Loucy (cell line): Measurements from ENCODE around the gene CAMK1D.

Experiments used
- H2AFZ ChIP-seq: fragments of 200-600 bp; sonication (generic); 2 replicates; pipeline ENCODE4 v1.6.0; 2016; ENCODE audit warnings: antibody characterized with exemption, mild to moderate bottlenecking, low read length, moderate library complexity
- H3F3A ChIP-seq: fragments of 200-600 bp; 2 replicates; pipeline ENCODE4 v1.6.0; 2016; ENCODE audit warnings: antibody characterized with exemption, low read depth, mild to moderate bottlenecking
- H3K27me3 ChIP-seq: fragments of 200-600 bp; sonication (generic); 2 replicates; pipeline ENCODE4 v1.6.1; 2014; ENCODE audit warnings: low read length, mild to moderate bottlenecking; ENCODE audit not compliant: insufficient read depth, poor library complexity, severe bottlenecking
- H3K36me3 ChIP-seq: fragments of 200-600 bp; sonication (generic); 2 replicates; pipeline ENCODE4 v1.6.1; 2016; ENCODE audit warnings: low read length; ENCODE audit not compliant: insufficient read depth
- H3K4me1 ChIP-seq: fragments of 200-600 bp; sonication (generic); 2 replicates; pipeline ENCODE4 v1.5.1; 2014; ENCODE audit warnings: low read length, mild to moderate bottlenecking; ENCODE audit not compliant: insufficient read depth, poor library complexity, severe bottlenecking
- H3K4me2 ChIP-seq: fragments of 200-600 bp; sonication (generic); 2 replicates; pipeline ENCODE4 v1.6.0; 2014; ENCODE audit warnings: antibody characterized with exemption, low read length, low read depth, mild to moderate bottlenecking; ENCODE audit not compliant: poor library complexity, severe bottlenecking
- H3K4me3 ChIP-seq: fragments of 200-600 bp; sonication (generic); 2 replicates; pipeline ENCODE4 v1.5.1; 2014; ENCODE audit warnings: low read length, mild to moderate bottlenecking, mixed read lengths; ENCODE audit not compliant: poor library complexity, severe bottlenecking
- H3K79me2 ChIP-seq: fragments of 200-600 bp; sonication (generic); 2 replicates; pipeline ENCODE4 v1.6.1; 2014; ENCODE audit warnings: low read length; ENCODE audit not compliant: insufficient read depth
- H3K9ac ChIP-seq: fragments of 200-600 bp; sonication (generic); 2 replicates; pipeline ENCODE4 v1.6.0; 2014; ENCODE audit warnings: mild to moderate bottlenecking, low read depth, low read length, moderate library complexity; ENCODE audit not compliant: poor library complexity, severe bottlenecking
- H3K9me2 ChIP-seq: fragments of 200-600 bp; sonication (generic); replicated peaks from 2 replicates; pipeline ENCODE4 v1.6.1; 2016; ENCODE audit warnings: low read depth, low read length, mixed read lengths
- H3K9me3 ChIP-seq: fragments of 200-600 bp; sonication (generic); 2 replicates; pipeline ENCODE4 v1.6.1; 2014; ENCODE audit warnings: mild to moderate bottlenecking, antibody characterized with exemption, low read length, low read depth; ENCODE audit not compliant: insufficient read depth
- H4K20me1 ChIP-seq: fragments of 200-600 bp; sonication (generic); 2 replicates; pipeline ENCODE4 v1.6.0; 2014; ENCODE audit warnings: antibody characterized with exemption, low read length, mild to moderate bottlenecking; ENCODE audit not compliant: insufficient read depth, poor library complexity, severe bottlenecking
- CTCF ChIP-seq: fragments of 200-600 bp; sonication (generic); conservative IDR thresholded peaks from 2 replicates; pipeline ENCODE4 v1.5.1; 2014; ENCODE audit warnings: mild to moderate bottlenecking, antibody characterized with exemption, low read length
- EZH2phosphoT487 ChIP-seq: fragments of 200-600 bp; IDR thresholded peaks from 2 replicates; pipeline ENCODE4 v1.6.1; 2018; ENCODE audit warnings: antibody characterized with exemption, mild to moderate bottlenecking, moderate library complexity, borderline replicate concordance

Gene CAMK1D

GRCh38 chr10:12838995-12839927, 489.9 kb downstream of the CAMK1D start:
- Histone ChIP-seq H3F3A (no peaks in the 10 kb centered on the region), H3K9ac (no peak overlapping the region), H3K4me1 (no peaks in the 10 kb centered on the region), H3K4me3 (no peak overlapping the region), H3K27me3 (no peaks in the 10 kb centered on the region), H3K9me2 (no peaks in the 10 kb centered on the region), H4K20me1 (no peaks in the 10 kb centered on the region), H3K36me3 (no peaks in the 10 kb centered on the region), H3K79me2 (no peaks in the 10 kb centered on the region), H3K9me3 (no peaks in the 10 kb centered on the region), H3K4me2 (no peak overlapping the region), H2AFZ (no peak overlapping the region)
- TF ChIP-seq CTCF: no peak
- TF ChIP-seq EZH2phosphoT487: no peak

DNA sequence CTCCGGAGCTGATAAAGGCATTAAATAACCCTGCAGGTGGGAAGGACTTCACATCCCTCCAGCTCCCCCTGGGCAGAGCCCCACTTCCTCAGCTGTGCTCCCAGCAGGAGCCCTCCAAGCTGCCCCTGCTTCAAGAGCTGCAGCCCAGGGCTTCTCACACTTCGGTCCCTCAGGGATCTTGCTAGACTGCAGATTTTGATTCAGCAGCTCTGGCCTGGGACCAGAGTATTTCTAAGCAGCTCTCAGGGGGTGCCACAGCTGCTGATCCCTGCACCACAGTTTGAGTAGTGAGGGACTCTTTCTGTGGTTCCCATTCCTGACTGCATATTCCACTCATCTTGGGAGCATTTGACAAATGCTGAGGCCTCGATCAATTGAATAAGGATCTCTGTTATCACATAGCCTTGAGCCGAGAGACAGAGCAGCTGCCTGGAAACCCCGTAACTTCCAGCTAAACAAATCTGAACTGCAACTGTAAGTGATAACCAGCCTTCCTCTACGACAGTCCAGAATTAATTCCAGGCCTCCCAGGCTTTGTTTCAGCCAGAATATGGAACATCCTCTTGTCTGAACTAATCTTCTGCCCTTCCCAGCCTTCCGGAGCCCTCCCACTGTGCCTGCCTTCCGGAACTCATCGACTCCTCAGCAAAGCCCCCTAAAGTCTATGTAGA, 490.7 kb downstream of the CAMK1D start:
- no peaks in the 10 kb centered on the region for H4K20me1 ChIP-seq
- no peaks in the 10 kb centered on the region for H3K4me1 ChIP-seq

GRCh38 chr10:12841426-12841825, 492.1 kb downstream of the CAMK1D start:
- H3K4me2 ChIP-seq: no peak overlapping the region
- H3K27me3 ChIP-seq: no peaks in the 10 kb centered on the region
- H3K9ac ChIP-seq: no peak overlapping the region
- no peaks in the 10 kb centered on the region for H4K20me1 ChIP-seq
- H3K4me1 ChIP-seq: no peaks in the 10 kb centered on the region
- H3K4me3 ChIP-seq: no peak overlapping the region
- H3K36me3 ChIP-seq: no peaks in the 10 kb centered on the region
- no peak for TF ChIP-seq CTCF
- no peak for TF ChIP-seq EZH2phosphoT487
- no peaks in the 10 kb centered on the region for H3F3A ChIP-seq
- no peak overlapping the region for H2AFZ ChIP-seq
- H3K9me2 ChIP-seq: no peaks in the 10 kb centered on the region
- no peaks in the 10 kb centered on the region for H3K79me2 ChIP-seq
- H3K9me3 ChIP-seq: no peaks in the 10 kb centered on the region

More for the DNA sequence above, 490.7 kb downstream of the CAMK1D start:
- no peaks in the 10 kb centered on the region for H3K9me3 ChIP-seq
- H3K27me3 ChIP-seq: no peaks in the 10 kb centered on the region
- H3K36me3 ChIP-seq: no peaks in the 10 kb centered on the region
- no peak overlapping the region for H3K4me2 ChIP-seq
- no peaks in the 10 kb centered on the region for H3K9me2 ChIP-seq
- no peak overlapping the region for H3K9ac ChIP-seq
- TF ChIP-seq CTCF (no peak), EZH2phosphoT487 (no peak)
- no peak overlapping the region for H2AFZ ChIP-seq
- H3K4me3 ChIP-seq: no peak overlapping the region
- no peaks in the 10 kb centered on the region for H3F3A ChIP-seq
- H3K79me2 ChIP-seq: no peaks in the 10 kb centered on the region
